ENCODE measurements around the gene CLCN7. TPM values are rescaled to one million over a fixed set of nuclear protein-coding genes. Genes with fewer than 3 reads are reported as not detected.

The CLCN7 gene
- total RNA-seq, 1 experiment from 2014 or later: 64.0 TPM

GRCh38 chr16:1458336-1458976, 16.4 kb downstream of the CLCN7 start:
- no peak overlapping the region for H3K9ac ChIP-seq (ENCODE audit: low read length)
- POLR2A ChIA-PET: no interaction called here

More at GRCh38 chr16:1458336-1458976, 16.4 kb downstream of the CLCN7 start:
- Histone ChIP-seq H4K20me1 (ENCODE audit: insufficient read depth) (no peaks in the 10 kb centered on the region), H3K36me3 (ENCODE audit: control insufficient read depth in 1 of 2, insufficient read depth in 2 of 2, low read length in 2 of 2) (no peaks in the 10 kb centered on the region; a peak in 1 of 4 replicates), H2AFZ (ENCODE audit: low read depth, low read length, poor library complexity, severe bottlenecking) (no peak overlapping the region), H3K27me3 (ENCODE audit: insufficient read depth, low read length) (no peaks in the 10 kb centered on the region), H3K4me1 (ENCODE audit: control insufficient read depth in 1 of 2, insufficient read depth in 2 of 2, low read length in 2 of 2) (no peaks in the 10 kb centered on the region), H3K9me3 (ENCODE audit: control insufficient read depth in 1 of 2, insufficient read depth in 1 of 2, low read depth in 1 of 2, low read length in 2 of 2) (no peaks in the 10 kb centered on the region), H3K27ac (ENCODE audit: low read depth, low read length) (no peak overlapping the region), H3K4me2 (ENCODE audit: low read length) (no peak overlapping the region), H3K79me2 (ENCODE audit: insufficient read depth, low read length) (no peaks in the 10 kb centered on the region), H3K4me3 (replicated peaks in 1 of 2; ENCODE audit: low read depth in 1 of 2, low read length in 2 of 2) (no peak overlapping the region), H3K9me2 (ENCODE audit: insufficient read depth) (no peaks in the 10 kb centered on the region)
- ChIA-PET CTCF (no interaction called here), RAD21 (ENCODE audit: low non-redundant PET in 1 of 2, low total read pairs in 2 of 2, uncharacterized antibody in 2 of 2, unreplicated experiment in 2 of 2) (no interaction called here)
- no peak for ATAC-seq
- intact Hi-C loops (cut with micrococcal nuclease): no loop called here
- BruUV-seq (replicated peaks): no TSS peak
- no peak for DNase-seq (ENCODE audit: low read depth, low spot score)
- TF ChIP-seq SP1 (IDR thresholded peaks at IDR 0.05; ENCODE audit: low read depth): no peak
- TF ChIP-seq CBX3 (IDR thresholded peaks at IDR 0.05; ENCODE audit: low read depth): no peak
- no peak for TF ChIP-seq REST (IDR thresholded peaks at IDR 0.05; ENCODE audit: low read depth)
- no peak for TF ChIP-seq SIN3A (IDR thresholded peaks at IDR 0.05; ENCODE audit: low read depth)
- TF ChIP-seq JUND (IDR thresholded peaks at IDR 0.05): no peak
- no peak for TF ChIP-seq MAX (IDR thresholded peaks at IDR 0.05)
- TF ChIP-seq TCF7L2 (IDR thresholded peaks at IDR 0.05; ENCODE audit: borderline replicate concordance, extremely low read depth, insufficient read depth, insufficient read length): no peak
- no peak for TF ChIP-seq POLR2A (IDR thresholded peaks at IDR 0.05; ENCODE audit: borderline replicate concordance, extremely low read depth, insufficient read depth, insufficient read length)
- no peak for TF ChIP-seq ZNF274 (IDR thresholded peaks at IDR 0.05; ENCODE audit: low read depth, low read length)
- no peak for TF ChIP-seq EZH2phosphoT487 (IDR thresholded peaks at IDR 0.05; ENCODE audit: borderline replicate concordance)
- no peak for TF ChIP-seq CTCF (IDR thresholded peaks at IDR 0.05 in 2 of 3, conservative IDR thresholded peaks at IDR 0.05 in 1 of 3; ENCODE audit: borderline replicate concordance in 1 of 3, insufficient read depth in 1 of 3, low read depth in 2 of 3, low read length in 2 of 3)
- TF ChIP-seq ELF1 (IDR thresholded peaks at IDR 0.05; ENCODE audit: borderline replicate concordance, low read depth): no peak
- no peak for TF ChIP-seq SRF (IDR thresholded peaks at IDR 0.05; ENCODE audit: low read depth)
- TF ChIP-seq POLR2AphosphoS5 (IDR thresholded peaks at IDR 0.05; ENCODE audit: low read depth, low read length): no peak
